Ovary (tissue), 3 donors: ENCODE measurements around the gene SBNO2.

Source experiments
- CTCF ChIP-seq, 3 donors: fragments of 450-650 bp in 2 of 3; fragments of 200-600 bp in 1 of 3; IDR thresholded peaks; one replicate each; pipeline versions ENCODE4 v1.5.1 to v1.8.0; 2016 to 2022; ENCODE audit warnings: antibody characterized with exemption in 3 of 3, mild to moderate bottlenecking in 1 of 3
- EP300 ChIP-seq: sonication (generic); formaldehyde crosslinking; IDR thresholded peaks from one replicate; pipeline ENCODE4 v1.6.1; 2017; ENCODE audit warnings: antibody characterized with exemption
- POLR2A ChIP-seq: fragments of 450-650 bp; IDR thresholded peaks from one replicate; pipeline ENCODE4 v1.6.1; 2017; ENCODE audit warnings: antibody characterized with exemption, mild to moderate bottlenecking, moderate library complexity
- donor health status: DM: no; HTN: no; CAD: no.

GRCh38 chr19:1156305-1156801 lies 17.7 kb downstream of the SBNO2 start:
- TF ChIP-seq POLR2A (no peak), CTCF (IDR thresholded peaks at IDR 0.05) (no peak), EP300 (no peak)
